ENCODE results near the gene XCL1. TPM values are rescaled to one million over a fixed set of nuclear protein-coding genes. Genes with fewer than 3 reads are reported as not detected.

The XCL1 gene
- total RNA-seq, 1 donor from 2014 or later = 0.27 TPM

GRCh38 chr1:168582688-168583336 is 6.4 kb downstream of the XCL1 start:
- Histone ChIP-seq H3K36me3 (no peaks in the 10 kb centered on the region), H3K4me1 (peaks cover 14% of the 10 kb centered on the region), H3K27me3 (ENCODE audit: low read depth) (no peaks in the 10 kb centered on the region), H3K27ac (replicated peaks) (no peak overlapping the region), H3K4me3 (no peak overlapping the region), H3K9me3 (replicated peaks) (no peaks in the 10 kb centered on the region)
- DNase-seq = no peak
- intact Hi-C loops (cut with micrococcal nuclease) = no loop called here
- TF ChIP-seq, protein P1, sequence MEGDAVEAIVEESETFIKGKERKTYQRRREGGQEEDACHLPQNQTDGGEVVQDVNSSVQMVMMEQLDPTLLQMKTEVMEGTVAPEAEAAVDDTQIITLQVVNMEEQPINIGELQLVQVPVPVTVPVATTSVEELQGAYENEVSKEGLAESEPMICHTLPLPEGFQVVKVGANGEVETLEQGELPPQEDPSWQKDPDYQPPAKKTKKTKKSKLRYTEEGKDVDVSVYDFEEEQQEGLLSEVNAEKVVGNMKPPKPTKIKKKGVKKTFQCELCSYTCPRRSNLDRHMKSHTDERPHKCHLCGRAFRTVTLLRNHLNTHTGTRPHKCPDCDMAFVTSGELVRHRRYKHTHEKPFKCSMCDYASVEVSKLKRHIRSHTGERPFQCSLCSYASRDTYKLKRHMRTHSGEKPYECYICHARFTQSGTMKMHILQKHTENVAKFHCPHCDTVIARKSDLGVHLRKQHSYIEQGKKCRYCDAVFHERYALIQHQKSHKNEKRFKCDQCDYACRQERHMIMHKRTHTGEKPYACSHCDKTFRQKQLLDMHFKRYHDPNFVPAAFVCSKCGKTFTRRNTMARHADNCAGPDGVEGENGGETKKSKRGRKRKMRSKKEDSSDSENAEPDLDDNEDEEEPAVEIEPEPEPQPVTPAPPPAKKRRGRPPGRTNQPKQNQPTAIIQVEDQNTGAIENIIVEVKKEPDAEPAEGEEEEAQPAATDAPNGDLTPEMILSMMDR (IDR thresholded peaks at IDR 0.05; ENCODE audit: borderline replicate concordance) = no peak

- no peak for DNase-seq
- Histone ChIP-seq H3K36me3 (no peaks in the 10 kb centered on the region), H3K4me3 (no peak overlapping the region), H3K27me3 (ENCODE audit: low read depth) (no peaks in the 10 kb centered on the region), H3K4me1 (peaks cover 14% of the 10 kb centered on the region), H3K27ac (replicated peaks) (no peak overlapping the region), H3K9me3 (replicated peaks) (no peaks in the 10 kb centered on the region)
- TF ChIP-seq, protein P1 (IDR thresholded peaks at IDR 0.05; ENCODE audit: borderline replicate concordance) = no peak
- intact Hi-C loops (cut with micrococcal nuclease) = no loop called here
These were observed 7.2 kb downstream of the XCL1 start for GRCh38 chr1:168583571-168583970.

- Histone ChIP-seq H3K36me3 (no peaks in the 10 kb centered on the region), H3K9me3 (replicated peaks) (no peaks in the 10 kb centered on the region), H3K27ac (replicated peaks) (no peak overlapping the region), H3K4me1 (peaks cover 14% of the 10 kb centered on the region), H3K27me3 (ENCODE audit: low read depth) (no peaks in the 10 kb centered on the region), H3K4me3 (no peak overlapping the region)
- TF ChIP-seq, protein P1 (IDR thresholded peaks at IDR 0.05; ENCODE audit: borderline replicate concordance) = no peak
- intact Hi-C loops (cut with micrococcal nuclease) = no loop called here
- no peak for DNase-seq
These were observed 8.8 kb downstream of the XCL1 start for GRCh38 chr1:168585191-168585590.

DNA sequence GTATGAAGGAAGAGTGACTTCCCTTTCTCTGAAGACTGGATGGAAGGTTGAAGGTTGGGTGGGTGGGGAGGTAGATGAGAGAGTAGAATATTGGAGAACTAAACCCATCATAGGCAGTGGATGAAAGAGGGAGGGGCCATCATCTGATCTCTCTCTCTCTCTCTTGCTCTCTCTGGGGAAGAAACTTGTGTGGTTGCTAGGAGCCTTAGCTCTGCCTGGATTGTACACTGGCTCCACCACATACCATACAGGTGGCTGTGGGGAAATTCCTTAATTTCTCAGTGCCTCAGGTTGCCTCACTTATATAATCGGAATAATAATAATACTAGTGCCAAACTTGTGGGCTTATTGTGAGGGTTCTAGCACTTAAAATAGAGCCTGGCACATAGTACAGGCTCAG is 9.5 kb downstream of the XCL1 start:
- TF ChIP-seq, protein P1 (IDR thresholded peaks at IDR 0.05; ENCODE audit: borderline replicate concordance) = no peak
- H3K4me3 ChIP-seq = no peak overlapping the region
- H3K9me3 ChIP-seq (replicated peaks) = no peaks in the 10 kb centered on the region
- no peaks in the 10 kb centered on the region for H3K36me3 ChIP-seq
- intact Hi-C loops (cut with micrococcal nuclease) = no loop called here
- peaks cover 14% of the 10 kb centered on the region for H3K4me1 ChIP-seq
- H3K27me3 ChIP-seq (ENCODE audit: low read depth) = no peaks in the 10 kb centered on the region
- H3K27ac ChIP-seq (replicated peaks) = no peak overlapping the region
- no peak for DNase-seq

- no peaks in the 10 kb centered on the region for H3K9me3 ChIP-seq (replicated peaks)
- TF ChIP-seq, protein P1 (IDR thresholded peaks at IDR 0.05; ENCODE audit: borderline replicate concordance) = no peak
- H3K27ac ChIP-seq (replicated peaks) = no peak overlapping the region
- intact Hi-C loops (cut with micrococcal nuclease) = no loop called here
- H3K36me3 ChIP-seq = no peaks in the 10 kb centered on the region
- DNase-seq = no peak
- H3K4me3 ChIP-seq = no peak overlapping the region
- H3K27me3 ChIP-seq (ENCODE audit: low read depth) = no peaks in the 10 kb centered on the region
- peaks cover 14% of the 10 kb centered on the region for H3K4me1 ChIP-seq
These were observed 12.8 kb downstream of the XCL1 start for GRCh38 chr1:168589167-168589566.

All from left ventricle myocardium inferior (tissue), 1 donor.